NCI-H226 (cell line): ENCODE results near the gene ANO7.
A peak's percentile ranks its signal among the peaks of the same experiment; 100 is the strongest.

ENCODE experiments used
- DNase-seq: peaks from one replicate; pipeline ENCODE4 v3.0.0-alpha.2; 2015

The ANO7 gene

GRCh38 chr2:241214209-241214608, 25.7 kb downstream of the ANO7 start:
- no peak for DNase-seq

- DNase-seq, result no peak
Measured at GRCh38 chr2:241214766-241215165, 26.3 kb downstream of the ANO7 start.

GRCh38 chr2:241215421-241215820, 26.9 kb downstream of the ANO7 start:
- DNase-seq, result no peak

DNA sequence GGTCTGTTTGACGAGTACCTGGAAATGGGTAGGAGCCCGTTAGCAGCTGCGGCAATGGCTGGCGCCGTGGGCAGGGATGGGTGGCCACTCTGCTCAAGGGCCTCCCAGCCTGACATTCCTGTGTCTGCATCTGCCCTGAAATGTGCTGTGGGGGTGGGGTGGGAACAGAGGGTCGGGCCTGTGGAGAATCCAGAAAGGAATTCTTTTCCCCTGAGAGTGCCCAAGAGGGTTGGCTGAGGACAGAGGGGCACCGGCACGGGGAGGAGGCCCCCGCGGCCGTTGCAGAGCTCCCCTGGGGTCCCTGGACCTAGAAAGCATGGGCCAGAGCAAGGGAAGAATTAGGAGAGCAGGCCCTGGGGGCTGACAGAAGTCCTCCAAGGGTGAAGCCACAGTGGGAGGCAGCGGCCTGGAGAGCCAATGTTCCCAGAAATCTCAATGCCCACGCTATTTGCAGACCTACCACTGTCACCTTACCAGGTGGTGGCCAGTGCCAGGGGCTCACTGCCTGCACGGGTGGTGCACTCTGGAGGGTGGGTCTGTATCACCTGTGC, 27.8 kb downstream of the ANO7 start:
- no peak for DNase-seq

DNA sequence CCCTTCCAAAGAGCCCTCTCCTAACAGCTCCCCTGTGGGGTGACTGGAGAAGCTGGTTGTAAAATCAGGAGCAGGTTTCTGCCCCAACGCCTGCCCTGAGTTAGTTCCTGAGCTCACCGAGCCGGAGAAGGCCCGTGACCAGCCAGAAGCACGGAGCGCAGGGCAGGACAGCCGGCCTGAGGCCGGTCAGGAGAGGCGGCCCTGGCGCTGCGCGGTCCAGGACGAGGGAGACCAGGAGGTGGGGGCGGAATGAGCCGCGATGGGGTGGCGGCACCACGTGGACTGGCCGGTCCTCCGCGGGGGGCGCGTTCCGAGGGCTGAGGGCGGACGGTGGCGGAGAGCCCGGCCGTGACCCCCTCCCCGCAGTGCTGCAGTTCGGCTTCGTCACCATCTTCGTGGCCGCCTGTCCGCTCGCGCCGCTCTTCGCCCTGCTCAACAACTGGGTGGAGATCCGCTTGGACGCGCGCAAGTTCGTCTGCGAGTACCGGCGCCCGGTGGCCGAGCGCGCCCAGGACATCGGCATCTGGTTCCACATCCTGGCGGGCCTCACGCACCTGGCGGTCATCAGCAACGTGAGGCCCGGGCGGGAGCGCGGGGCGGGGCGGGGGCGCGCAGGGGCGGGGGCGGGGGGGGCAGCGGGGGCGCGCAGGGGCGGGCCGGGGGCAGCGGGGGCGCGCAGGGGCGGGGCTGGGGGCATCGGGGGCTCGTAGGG, 29.0 kb downstream of the ANO7 start:
- peak; percentile 44 for DNase-seq

GRCh38 chr2:241218131-241219029, 29.9 kb downstream of the ANO7 start:
- DNase-seq, result peak; percentile 22

- no peak for DNase-seq
Measured at GRCh38 chr2:241219030-241219382, 30.5 kb downstream of the ANO7 start.

DNA sequence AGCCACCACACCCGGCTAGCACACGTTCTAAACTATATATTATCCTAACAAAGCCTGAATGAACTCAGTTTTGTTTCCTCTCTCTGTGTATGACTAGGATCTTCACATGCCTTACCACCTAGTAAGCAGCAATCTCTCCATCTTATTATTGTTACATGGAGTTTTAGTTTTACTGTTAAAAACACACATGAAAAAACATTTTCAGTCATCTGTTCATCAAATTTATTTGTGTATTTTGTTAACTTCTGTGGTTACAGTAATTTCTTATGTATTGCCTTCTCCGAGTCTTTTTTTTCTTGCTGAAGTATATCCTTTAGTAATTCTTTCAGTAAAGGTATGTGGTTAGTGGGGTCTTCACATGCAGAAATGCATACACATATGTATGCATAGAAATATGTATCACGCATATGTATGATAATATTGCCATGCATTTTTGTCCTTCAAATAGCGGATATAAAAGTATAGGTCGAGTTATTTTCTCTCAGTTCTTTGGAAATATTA, 31.4 kb downstream of the ANO7 start:
- no peak for DNase-seq

- no peak for DNase-seq
Measured at GRCh38 chr2:241223211-241224017, 34.9 kb downstream of the ANO7 start.

DNA sequence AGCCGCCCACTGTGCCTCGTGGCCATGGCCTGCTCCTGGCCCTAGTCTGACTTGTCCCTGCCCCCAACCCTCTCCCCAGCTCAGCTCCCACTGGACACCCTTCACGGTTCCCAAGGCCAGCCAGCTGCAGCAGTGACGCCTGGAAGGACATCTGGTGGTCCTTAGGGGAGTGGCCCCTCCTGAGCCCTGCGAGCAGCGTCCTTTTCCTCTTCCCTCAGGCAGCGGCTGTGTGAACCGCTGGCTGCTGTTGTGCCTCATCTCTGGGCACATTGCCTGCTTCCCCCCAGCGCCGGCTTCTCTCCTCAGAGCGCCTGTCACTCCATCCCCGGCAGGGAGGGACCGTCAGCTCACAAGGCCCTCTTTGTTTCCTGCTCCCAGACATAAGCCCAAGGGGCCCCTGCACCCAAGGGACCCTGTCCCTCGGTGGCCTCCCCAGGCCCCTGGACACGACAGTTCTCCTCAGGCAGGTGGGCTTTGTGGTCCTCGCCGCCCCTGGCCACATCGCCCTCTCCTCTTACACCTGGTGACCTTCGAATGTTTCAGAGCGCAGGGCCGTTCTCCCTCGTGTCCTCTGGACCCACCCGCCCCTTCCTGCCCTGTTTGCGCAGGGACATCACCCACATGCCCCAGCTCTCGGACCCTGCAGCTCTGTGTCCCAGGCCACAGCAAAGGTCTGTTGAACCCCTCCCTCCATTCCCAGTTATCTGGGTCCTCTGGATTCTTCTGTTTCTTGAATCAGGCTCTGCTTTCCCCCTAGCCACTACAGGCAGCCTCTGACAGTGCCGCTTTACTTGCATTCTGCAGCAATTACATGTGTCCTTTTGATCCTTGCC, 35.8 kb downstream of the ANO7 start:
- DNase-seq, result no peak

GRCh38 chr2:241224851-241225438, 36.5 kb downstream of the ANO7 start:
- no peak for DNase-seq

DNA sequence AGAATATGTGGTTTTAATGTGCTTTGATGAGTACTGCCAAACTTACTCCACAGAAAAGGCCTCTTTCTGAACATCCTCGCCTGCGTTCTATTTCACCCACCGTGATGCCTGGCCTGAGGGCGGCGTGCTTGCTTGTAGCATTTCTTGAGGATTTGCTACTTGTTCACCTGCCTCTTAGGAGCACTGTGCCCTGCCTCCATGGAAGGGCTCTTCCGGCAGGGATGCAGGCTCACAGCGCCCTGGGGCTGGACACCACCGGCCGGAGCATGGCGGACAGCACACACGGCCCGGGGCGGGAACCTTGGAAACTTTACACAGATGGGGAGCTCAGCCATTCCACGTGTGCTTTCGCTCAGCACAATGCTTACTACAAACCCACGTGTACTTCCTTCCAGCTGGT, 37.1 kb downstream of the ANO7 start:
- no peak for DNase-seq

- DNase-seq, result no peak
Measured at GRCh38 chr2:241225983-241226382, 37.5 kb downstream of the ANO7 start.

GRCh38 chr2:241226723-241227572, 38.5 kb downstream of the ANO7 start:
- no peak for DNase-seq

DNA sequence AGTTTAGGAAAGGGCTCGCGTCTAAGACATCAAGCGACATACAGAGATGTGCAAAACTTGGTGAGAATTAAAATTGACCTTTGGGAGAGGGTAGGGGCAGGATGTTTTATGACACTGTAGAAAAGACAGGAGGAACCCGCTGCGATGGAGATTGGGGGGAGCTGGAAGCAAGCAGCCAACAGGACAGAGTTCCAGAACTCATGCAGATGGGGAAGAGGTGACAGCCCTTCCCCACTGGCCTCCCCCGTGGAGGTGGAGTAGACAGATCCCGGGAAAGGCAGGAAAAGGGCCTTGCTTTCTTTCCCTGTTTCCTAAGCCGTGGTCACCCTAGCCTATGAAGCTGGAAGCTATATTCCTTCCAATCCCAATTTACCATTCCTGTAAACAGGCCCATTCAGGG, 39.1 kb downstream of the ANO7 start:
- no peak for DNase-seq

- DNase-seq, result no peak
Measured at GRCh38 chr2:241228081-241228859, 39.8 kb downstream of the ANO7 start.

GRCh38 chr2:241228860-241229516, 40.5 kb downstream of the ANO7 start:
- no peak for DNase-seq

GRCh38 chr2:241229563-241230401, 41.3 kb downstream of the ANO7 start:
- no peak for DNase-seq
